Effector memory CD4-positive, alpha-beta T cell (primary cell): ENCODE results near the gene CSPG5.

Source experiments
- DNase-seq, 3 donors: peaks; one replicate each; pipeline ENCODE4 v3.0.0-alpha.2; 2020
- H3K27ac ChIP-seq: 2 replicates; pipeline ENCODE4 v1.7.0; 2013; ENCODE audit warnings: mild to moderate bottlenecking, low read length, moderate library complexity; ENCODE audit not compliant: insufficient read depth, poor library complexity, severe bottlenecking
- H3K27me3 ChIP-seq: replicated peaks from 2 replicates; pipeline ENCODE4 v1.7.0; 2013; ENCODE audit warnings: mild to moderate bottlenecking, low read length; ENCODE audit not compliant: insufficient read depth, control insufficient read depth, poor library complexity, severe bottlenecking
- H3K36me3 ChIP-seq: 2 replicates; pipeline ENCODE4 v1.7.0; 2013; ENCODE audit warnings: mild to moderate bottlenecking, low read length, moderate library complexity; ENCODE audit not compliant: control insufficient read depth, insufficient read depth
- H3K4me1 ChIP-seq: 2 replicates; pipeline ENCODE4 v1.7.0; 2013; ENCODE audit warnings: low read length, mild to moderate bottlenecking; ENCODE audit not compliant: control insufficient read depth, insufficient read depth, poor library complexity, severe bottlenecking
- H3K4me3 ChIP-seq: 2 replicates; pipeline ENCODE4 v1.7.0; 2013; ENCODE audit warnings: low read length, low read depth, mild to moderate bottlenecking; ENCODE audit not compliant: insufficient read depth, poor library complexity, severe bottlenecking
- H3K9me3 ChIP-seq: 2 replicates; pipeline ENCODE4 v1.7.0; 2013; ENCODE audit warnings: mild to moderate bottlenecking, low read length, moderate library complexity; ENCODE audit not compliant: control insufficient read depth
- total RNA-seq, 3 donors: gene quantifications; one replicate each; lab custom pipeline; 2026; lab: John Stamatoyannopoulos, UW

The CSPG5 gene, protein sequence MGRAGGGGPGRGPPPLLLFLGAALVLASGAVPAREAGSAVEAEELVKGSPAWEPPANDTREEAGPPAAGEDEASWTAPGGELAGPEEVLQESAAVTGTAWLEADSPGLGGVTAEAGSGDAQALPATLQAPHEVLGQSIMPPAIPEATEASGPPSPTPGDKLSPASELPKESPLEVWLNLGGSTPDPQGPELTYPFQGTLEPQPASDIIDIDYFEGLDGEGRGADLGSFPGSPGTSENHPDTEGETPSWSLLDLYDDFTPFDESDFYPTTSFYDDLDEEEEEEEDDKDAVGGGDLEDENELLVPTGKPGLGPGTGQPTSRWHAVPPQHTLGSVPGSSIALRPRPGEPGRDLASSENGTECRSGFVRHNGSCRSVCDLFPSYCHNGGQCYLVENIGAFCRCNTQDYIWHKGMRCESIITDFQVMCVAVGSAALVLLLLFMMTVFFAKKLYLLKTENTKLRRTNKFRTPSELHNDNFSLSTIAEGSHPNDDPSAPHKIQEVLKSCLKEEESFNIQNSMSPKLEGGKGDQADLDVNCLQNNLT
- total RNA-seq, result 0 to 0.77 (median 0.17) reads per million in 3 donors

DNA sequence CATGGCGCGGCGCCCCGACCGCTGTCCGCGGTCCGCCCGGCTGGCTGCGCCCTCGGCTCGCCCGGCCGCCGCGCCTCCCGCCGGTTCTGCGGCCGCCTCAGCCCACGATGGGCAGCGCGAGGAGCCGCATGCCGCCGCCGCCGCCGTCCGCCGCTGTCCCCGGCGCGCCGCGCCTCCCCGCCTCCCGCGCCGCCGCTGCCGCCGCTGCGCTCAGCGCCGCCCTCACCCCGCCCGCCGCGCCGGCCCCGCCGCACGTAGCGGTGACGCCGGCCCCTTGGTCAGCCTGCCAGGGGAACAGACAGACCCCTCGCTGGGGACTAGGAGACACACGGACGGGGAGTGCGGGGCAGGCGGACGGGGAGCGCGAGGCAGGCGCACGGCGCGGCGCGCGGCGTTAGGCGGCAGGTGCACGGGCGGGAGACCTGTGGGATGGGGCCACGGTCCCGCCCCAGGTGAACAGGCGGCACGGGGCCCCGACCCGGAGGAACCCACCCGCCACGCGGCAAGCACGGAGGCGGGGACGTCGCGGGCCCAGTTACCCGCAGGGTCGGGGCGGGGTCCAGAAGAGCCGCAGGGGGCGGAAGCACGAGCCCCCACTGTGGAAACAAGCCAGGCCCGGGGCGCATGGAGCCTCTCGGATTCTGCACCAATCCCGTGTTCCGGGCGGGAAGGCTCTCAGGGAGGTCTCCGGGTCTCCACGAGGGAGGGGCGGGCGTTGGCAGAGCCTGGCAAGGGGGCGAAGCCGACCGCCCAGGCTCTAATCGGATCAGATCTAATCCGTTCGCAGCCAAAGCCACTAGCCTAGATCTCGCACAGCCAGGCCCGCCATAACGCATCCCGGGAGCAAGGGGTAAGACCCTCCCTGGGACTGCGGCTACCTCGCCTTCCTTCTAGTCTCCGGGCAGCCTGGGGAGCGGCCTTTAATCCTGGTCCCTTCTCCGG is at the start of gene CSPG5:
Gene CSPG5, minus strand, starts transcription at position 175 of the 942 bp plus-strand sequence. Its CDS starts 172 bp downstream, at position 3.
- Histone ChIP-seq H3K27ac (no peak within 1 kb of the TSS), H3K4me3 (peak within 1 kb of the TSS; percentile 63), H3K27me3 (no peaks in the 10 kb centered on the region), H3K36me3 (no peaks in the 10 kb centered on the region), H3K9me3 (no peaks in the 10 kb centered on the region), H3K4me1 (peaks cover 6% of the 10 kb centered on the region)
- peak; percentile 2 to 12 (median 6) for DNase-seq

DNA sequence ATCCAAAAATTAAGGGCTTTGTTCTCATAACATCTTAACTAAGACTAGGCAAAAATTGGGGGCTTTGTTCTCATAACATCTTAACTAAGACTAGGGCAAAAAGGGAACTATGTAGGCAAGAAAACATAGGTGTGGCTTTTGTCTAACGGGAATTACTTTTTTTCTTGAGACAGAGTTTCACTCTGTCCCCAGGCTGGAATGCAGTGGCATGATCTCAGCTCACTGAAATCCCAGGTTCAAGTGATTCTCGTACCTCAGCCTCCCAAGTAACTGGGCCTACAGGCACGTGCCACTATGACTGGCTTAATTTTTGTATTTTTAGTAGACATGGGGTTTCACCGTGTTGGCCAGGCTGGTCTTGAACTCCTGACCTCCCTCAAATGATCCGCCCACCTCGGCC is 49.8 kb upstream of the CSPG5 start:
- H3K4me3 ChIP-seq, result no peak overlapping the region
- H3K9me3 ChIP-seq, result no peaks in the 10 kb centered on the region
- peaks cover 42% of the 10 kb centered on the region for H3K36me3 ChIP-seq
- no peak overlapping the region for H3K27ac ChIP-seq
- DNase-seq, result no peak
- no peaks in the 10 kb centered on the region for H3K27me3 ChIP-seq
- no peaks in the 10 kb centered on the region for H3K4me1 ChIP-seq

DNA sequence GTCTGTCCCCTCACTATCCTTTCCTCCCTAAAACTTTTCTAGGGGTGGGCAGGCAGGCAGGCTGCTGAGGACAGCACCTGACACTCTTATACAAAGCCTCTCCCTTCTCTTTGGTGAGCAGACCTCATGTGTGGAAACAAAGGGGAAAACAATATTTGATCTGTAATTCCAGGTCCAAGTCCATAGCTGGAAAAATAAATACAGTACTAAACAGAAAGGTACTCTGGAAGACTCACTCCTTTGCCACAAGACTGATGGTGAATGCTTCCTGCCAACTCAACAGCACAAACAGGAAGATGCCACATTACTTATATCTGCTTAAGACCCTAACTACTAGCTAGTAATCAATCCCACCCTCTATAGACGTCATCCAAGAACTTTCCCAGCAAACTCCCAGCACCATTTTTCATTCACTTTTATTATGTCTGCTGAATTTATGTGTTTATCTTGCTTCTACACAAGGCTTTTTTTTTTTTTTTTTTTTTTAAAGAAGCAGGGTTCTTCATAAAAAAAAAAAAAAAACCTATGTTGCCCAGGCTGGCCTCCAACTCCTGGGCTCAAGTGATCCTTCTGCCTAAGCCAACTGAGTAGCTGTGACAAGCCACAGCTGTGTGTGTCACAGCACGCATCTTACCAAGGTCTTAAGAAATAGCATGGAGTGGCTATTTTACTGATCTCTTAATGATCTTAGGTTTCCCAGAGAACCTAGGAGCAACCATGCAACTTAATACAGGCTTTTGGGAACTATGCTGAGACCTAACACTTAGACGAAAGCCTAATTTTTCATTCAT is 44.2 kb upstream of the CSPG5 start:
- H3K27ac ChIP-seq, result no peak overlapping the region
- no peaks in the 10 kb centered on the region for H3K4me1 ChIP-seq
- no peak overlapping the region for H3K4me3 ChIP-seq
- peaks cover 43% of the 10 kb centered on the region for H3K36me3 ChIP-seq
- H3K9me3 ChIP-seq, result no peaks in the 10 kb centered on the region
- no peak for DNase-seq
- no peaks in the 10 kb centered on the region for H3K27me3 ChIP-seq

DNA sequence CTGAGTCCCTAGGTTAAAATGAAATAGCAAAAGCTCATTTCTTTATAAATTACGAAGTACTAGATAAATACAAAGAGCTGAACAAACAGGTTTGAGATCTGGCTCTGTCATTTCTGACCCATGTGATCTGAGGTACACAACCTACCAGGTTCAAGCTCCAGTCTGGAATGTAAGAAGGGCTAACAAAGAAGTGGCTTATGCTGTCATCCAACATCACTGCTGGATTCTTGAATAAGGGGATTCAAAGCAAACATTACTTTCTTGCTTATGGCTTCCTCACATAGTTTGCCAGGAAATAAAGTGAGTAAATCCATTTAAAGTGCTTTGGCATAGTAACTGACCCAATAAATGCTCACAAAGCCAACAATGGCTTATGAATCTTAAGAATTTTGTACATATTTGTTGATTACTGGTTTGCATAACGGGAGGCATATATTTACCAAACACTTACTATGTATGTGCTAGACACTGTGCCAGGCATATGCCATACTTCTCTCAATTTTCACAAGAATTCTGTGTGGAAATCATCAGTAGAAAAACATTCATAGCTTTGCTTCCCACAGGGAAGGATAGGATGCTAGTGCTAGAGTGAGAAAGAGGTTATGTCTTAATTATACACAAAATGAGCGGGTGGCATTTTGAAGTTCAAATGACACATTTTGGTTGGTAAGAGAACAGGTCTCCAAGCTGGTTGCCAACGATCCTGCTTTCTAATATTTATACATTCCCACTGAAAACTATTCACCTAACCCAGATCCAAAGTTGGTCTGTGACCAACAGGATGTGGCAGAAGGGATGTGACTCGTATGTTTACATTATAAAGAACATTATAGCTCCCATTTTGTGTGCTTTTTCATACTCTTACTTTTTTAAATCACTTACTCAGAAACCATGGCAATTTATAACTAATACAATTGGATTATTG is 38.7 kb upstream of the CSPG5 start:
- Histone ChIP-seq H3K4me1 (no peaks in the 10 kb centered on the region), H3K27ac (no peak overlapping the region), H3K4me3 (no peak overlapping the region), H3K27me3 (no peaks in the 10 kb centered on the region), H3K36me3 (peaks cover 61% of the 10 kb centered on the region), H3K9me3 (no peaks in the 10 kb centered on the region)
- no peak for DNase-seq

DNA sequence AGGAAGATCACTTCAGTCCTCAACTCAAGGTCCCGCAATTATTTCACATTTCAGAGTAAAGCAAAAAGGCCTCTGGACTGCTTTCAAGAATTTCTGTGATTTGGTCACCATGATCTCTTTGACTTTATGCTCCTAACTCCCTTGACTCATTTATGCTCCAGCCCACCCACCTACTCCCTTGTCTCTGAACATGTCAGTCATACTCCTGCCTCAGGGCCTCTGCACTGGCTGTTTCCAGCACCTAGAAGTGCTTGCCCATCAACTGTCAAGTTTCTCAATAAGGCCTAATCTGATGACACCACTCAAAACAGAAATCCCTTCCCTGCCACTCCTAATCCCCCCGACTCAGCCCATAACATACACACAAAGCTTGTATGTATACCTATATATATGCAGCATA is 36.1 kb upstream of the CSPG5 start:
- no peaks in the 10 kb centered on the region for H3K4me1 ChIP-seq
- H3K9me3 ChIP-seq, result no peaks in the 10 kb centered on the region
- no peaks in the 10 kb centered on the region for H3K27me3 ChIP-seq
- DNase-seq, result no peak
- H3K27ac ChIP-seq, result no peak overlapping the region
- H3K36me3 ChIP-seq, result peaks cover 56% of the 10 kb centered on the region
- H3K4me3 ChIP-seq, result no peak overlapping the region

DNA sequence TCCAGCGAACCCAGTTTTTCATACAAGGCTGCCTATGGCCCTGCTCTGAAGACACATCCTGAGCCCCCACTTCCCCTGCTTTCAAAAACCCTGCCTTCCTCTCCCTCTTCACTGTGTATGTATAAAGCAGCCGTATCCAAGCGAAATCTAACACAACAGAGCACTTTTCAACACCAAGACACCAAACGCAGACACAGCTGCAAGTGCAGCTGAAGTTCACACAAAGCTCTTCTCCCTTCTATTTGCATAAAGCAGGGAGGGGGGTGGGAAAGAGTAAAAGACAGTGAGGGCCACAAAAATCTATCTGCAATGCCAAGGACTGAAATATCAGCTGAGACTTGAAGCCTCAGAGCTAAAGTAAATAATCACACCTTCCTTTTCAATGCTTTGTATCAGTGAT is 35.1 kb upstream of the CSPG5 start:
- Histone ChIP-seq H3K27me3 (no peaks in the 10 kb centered on the region), H3K27ac (no peak overlapping the region), H3K4me3 (no peak overlapping the region), H3K9me3 (no peaks in the 10 kb centered on the region), H3K36me3 (peaks cover 55% of the 10 kb centered on the region), H3K4me1 (no peaks in the 10 kb centered on the region)
- no peak for DNase-seq

- DNase-seq, result no peak
These were observed 34.2 kb upstream of the CSPG5 start for GRCh38 chr3:47612879-47613278.

GRCh38 chr3:47612178-47612577 is 33.5 kb upstream of the CSPG5 start:
- H3K36me3 ChIP-seq, result peaks cover 59% of the 10 kb centered on the region
- DNase-seq, result no peak

More at GRCh38 chr3:47612879-47613278, 34.2 kb upstream of the CSPG5 start:
- Histone ChIP-seq H3K9me3 (no peaks in the 10 kb centered on the region), H3K27ac (no peak overlapping the region), H3K4me1 (no peaks in the 10 kb centered on the region), H3K27me3 (no peaks in the 10 kb centered on the region), H3K36me3 (peaks cover 60% of the 10 kb centered on the region), H3K4me3 (no peak overlapping the region)

More at GRCh38 chr3:47612178-47612577, 33.5 kb upstream of the CSPG5 start:
- Histone ChIP-seq H3K27ac (no peak overlapping the region), H3K4me3 (no peak overlapping the region), H3K27me3 (no peaks in the 10 kb centered on the region), H3K9me3 (no peaks in the 10 kb centered on the region), H3K4me1 (no peaks in the 10 kb centered on the region)
